Measurements from ENCODE around the gene POU6F1.
A peak's percentile ranks its signal among the peaks of the same experiment; 100 is the strongest.
"Not testable (repeated sequence)": the region's sequence is repeated elsewhere in the genome, so short reads cannot be mapped to it uniquely, and the experiment has no call there.

The POU6F1 gene, protein sequence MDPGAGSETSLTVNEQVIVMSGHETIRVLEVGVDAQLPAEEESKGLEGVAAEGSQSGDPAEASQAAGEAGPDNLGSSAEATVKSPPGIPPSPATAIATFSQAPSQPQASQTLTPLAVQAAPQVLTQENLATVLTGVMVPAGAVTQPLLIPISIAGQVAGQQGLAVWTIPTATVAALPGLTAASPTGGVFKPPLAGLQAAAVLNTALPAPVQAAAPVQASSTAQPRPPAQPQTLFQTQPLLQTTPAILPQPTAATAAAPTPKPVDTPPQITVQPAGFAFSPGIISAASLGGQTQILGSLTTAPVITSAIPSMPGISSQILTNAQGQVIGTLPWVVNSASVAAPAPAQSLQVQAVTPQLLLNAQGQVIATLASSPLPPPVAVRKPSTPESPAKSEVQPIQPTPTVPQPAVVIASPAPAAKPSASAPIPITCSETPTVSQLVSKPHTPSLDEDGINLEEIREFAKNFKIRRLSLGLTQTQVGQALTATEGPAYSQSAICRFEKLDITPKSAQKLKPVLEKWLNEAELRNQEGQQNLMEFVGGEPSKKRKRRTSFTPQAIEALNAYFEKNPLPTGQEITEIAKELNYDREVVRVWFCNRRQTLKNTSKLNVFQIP

DNA sequence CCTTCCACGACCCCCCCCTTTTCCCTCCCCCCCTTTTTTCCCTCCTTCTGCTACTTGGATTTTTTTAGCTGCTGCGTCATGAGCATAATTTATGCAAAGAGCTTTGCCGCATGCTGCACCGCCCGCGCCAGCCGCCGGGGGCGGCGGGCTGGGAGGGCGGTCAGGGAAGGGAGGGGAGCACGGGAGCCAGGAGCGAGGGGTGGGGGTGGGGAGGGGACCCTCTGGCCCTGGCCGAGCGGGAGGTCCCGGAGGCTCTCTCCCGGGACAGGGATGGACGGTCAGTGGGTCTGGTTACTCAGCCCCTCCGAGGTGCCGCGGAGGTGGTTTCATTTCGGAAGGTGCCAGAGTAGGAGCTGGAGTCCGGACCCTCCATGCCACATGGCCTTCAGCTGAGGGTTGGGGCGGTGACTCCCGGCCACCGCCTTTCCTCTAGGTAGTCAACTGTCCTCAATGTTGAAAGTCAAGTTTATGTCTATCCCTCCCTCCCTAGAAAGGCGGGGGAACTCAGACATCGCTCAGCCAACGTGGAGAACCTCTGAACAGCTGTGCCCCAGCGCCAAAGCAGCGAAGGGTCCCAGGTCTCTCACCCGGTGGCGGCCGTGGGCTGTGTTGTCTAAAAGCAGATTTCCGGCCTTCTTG is at the start of gene POU6F1:
Gene POU6F1, minus strand, starts transcription at position 95 of the 639 bp plus-strand sequence. CDS start 11,226 bp downstream, outside the sequence.
- peak; percentile 52 to 57 for DNase-seq

DNA sequence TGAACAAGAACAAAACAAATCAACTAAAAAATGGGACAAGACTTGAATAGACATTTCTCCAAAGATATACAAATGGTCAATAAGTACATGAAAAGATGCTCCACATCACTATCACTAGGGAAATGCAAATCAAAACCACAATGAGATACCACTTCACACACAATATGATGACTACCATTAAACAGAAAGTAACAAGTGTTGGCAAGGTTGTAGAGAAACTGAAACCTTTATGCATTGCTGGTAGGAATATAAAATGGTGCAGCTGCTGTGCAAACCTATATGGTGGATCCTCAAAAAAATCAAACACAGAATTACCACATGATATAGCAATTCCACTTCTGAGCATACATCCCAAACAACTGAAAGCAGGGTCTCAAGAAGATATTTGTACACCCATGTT is 47.2 kb upstream of the POU6F1 start:
- DNase-seq = no peak

DNA sequence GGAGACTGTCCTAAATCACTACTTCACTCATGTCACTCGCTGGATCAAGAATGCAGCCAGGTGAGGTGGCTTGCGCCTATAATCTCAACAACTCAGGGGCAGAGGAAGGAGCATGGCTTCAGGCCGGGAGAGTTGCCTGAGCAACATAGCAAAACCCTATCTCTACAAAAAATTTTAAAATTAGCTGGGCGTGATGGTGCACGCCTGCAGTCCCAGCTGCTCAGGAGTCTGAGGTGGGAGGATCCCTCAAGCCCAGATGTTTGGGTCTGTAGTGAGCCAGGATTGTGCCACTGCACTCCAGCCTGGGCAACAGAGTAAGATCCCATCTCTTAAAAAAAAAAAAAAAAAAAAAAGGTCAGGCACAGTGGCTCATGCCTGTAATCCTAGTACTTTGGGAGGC is 46.4 kb upstream of the POU6F1 start:
- no peak for DNase-seq

DNA sequence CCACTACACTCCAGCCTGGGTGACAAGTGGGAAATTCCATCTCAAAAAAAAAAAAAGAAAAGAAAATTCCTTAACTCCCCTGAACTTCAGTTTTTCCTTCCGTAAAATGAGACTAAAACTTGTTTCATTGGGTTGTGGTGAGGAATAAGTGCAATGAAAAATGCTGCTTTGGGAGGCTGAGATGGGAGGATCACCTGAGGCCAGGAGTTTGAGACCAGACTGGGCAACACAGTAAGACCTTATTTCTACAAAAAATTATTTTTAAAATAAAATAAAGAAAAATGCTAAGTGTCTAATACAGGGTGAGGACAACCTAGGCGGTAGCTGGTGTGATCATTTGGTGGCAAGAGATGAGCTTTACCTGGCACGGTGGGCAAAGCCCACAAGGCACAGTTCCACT is 45.5 kb upstream of the POU6F1 start:
- no peak for DNase-seq

DNA sequence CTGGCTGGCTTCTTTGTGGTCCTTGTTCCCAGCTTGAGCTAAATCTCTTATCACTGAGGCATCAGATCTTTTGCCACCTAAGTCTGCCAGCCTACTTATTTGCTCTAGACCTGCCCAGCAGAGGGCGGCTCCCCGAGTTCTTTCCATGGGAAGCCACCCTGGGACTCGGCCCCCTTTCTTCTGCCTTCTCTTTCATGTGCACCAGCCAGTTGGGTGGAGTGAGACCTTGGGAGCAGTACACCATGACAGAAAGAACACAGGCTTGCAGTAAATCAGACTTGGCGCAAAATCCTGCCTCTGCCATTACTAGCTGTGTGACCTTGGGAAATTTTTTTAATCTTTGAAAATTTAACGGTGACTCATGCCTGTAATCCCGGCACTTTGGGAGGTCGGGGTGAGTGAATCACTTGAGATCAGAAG is 44.9 kb upstream of the POU6F1 start:
- peak in 1 of 2 donors; percentile 50 for DNase-seq

DNA sequence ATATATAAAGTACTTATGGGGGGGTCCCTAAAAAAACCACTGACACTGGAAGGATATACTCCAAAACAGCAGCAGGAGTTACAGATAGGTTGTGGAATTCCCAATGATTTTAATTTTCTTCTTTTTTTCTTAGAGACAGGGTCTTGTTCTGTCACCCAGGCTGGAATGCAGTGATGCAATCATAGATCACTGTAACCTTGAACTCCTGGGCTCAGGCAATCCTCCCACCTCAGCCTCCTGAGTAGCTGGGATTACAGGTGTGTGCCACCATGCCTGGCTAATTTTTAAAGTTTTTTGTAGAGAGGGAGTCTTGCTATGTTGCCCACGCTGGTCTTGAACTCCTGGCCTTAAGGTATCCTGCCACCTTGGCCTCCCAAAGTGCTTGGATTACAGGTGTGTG is 41.7 kb upstream of the POU6F1 start:
- DNase-seq = not testable (repeated sequence)

DNA sequence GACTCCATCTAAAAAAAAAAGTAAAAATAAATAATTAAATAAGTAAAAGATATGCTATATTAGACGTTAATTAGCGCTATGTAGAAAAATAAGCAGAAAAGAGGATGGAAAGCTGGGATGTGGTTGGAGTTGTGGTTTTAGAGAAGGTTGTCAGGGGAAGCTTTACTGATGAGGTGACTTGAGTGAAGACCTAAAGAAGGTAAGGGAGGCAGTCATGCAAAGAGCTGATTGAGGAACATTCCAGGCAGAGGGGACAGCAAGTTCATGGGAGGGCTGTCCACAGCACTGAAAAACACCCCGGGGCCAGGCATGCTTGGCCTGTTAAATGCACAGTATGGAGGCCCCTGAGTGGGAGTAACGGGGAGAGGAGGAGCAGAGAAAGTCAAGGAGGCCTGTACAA is 36.7 kb upstream of the POU6F1 start:
- no peak for DNase-seq

DNA sequence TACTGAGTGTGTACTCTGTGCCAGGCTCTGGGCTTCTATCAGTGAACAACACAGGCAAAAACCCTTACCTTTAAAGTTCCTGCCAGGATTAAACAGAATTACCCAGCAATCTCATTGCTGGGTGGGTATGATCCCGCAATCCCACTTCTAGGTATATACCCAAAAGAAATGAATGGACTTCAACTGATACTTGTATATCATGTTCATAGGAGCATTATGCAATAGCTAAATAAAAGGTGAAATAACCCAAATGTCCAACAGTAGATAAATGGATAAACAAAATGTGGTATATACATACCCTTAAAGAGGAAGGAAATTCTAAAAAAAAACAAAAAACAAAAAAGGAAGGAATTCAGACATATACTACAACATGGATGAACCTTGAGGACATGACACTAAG is 35.4 kb upstream of the POU6F1 start:
- no peak for DNase-seq

DNA sequence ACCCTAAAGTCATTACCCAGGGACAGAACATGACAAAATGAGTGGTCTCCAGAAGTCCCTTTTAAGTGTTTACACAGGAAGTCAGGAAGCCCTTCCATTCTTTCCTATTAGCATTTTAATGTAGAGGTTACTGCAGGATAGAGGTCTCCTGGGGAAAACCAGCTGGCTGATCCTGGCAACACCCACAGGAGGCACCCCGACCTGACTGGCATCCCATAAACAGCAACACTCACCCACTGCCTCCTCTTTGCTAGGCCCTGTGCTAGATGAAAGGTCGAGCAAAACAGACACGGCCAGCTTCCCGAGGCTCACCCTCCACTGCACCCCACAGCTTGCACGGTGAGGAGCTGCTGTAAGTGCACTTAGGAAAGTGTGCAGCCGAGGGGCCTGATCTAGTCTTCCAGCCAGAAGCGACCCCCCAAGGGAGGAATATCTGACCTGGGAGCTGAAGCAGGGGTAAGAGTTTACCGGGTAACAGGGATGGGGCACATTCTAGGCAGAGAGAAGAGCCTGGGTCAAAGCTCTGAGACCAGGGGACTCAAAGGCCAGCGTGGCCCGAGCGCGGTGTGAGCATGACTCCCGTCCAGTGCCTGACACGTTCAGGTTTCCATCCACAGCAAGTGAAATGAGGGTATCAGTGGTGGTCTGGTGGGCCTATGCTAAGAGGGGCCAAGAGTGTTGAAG is 29.8 kb upstream of the POU6F1 start:
- DNase-seq = no peak

DNA sequence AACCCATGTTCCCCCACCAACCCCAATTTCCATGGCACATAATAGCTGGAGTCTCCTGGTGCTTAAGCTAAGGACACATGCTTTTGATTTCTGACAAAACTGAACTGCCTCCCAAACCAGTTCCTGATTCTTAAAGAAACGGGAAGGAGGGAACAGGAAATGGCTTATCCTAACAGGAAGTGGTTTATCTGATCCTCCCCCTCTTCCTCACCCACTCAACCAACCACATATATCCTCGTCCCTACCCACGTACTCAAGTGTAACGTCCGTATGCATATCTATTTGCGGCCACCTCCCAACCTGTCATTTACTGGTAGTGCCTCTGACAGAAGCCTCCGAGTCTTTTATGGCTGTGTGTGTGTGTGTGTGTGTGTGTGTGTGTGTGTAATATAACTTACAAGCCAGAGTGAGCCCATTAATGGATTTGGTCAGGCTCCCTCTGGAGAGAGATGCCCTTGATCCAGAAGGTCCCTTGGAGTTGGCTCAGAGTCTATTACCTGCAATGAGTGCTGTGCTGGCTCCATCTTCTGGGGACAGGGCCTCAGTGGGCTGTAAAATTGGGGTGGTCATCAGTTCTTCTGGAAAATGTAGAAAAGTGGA is 28.5 kb upstream of the POU6F1 start:
- DNase-seq = peak; percentile 20 to 42

DNA sequence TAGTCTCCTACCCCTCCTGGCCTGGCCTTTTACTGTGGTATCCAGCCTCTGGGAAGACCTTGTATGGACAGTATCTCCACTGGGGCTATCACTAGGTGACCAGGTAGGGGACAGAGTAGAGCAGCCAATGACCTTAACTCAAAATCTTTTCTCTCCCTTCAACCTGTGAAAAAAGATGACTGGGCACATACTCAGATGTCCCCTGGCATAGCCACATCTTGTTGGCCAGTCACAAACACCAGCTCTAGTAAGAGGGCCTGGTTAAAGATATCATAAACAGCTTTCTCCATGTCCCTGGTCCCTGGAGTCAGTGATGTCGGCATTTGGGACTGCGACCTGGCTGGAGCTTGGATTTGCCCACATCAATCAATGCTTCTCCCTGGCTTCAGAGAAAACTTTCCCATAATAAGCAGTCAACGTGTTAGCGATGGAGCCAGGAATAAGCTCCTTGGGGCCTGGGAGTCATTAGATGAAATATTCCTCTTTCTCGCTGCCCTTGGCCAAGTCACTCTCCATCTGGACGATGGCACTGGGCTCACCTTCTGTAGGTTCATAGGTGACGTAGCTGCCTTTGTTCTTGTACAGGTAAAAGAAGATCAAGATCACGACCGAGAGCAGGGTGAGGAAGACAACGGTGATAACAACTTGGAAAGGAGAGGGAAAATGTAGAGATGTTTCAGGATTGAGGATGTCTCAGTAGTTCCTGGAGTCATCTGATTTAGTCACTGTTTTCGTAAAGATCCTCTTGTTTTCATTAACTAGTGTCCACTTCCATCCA is 27.8 kb upstream of the POU6F1 start:
- DNase-seq = no peak

DNA sequence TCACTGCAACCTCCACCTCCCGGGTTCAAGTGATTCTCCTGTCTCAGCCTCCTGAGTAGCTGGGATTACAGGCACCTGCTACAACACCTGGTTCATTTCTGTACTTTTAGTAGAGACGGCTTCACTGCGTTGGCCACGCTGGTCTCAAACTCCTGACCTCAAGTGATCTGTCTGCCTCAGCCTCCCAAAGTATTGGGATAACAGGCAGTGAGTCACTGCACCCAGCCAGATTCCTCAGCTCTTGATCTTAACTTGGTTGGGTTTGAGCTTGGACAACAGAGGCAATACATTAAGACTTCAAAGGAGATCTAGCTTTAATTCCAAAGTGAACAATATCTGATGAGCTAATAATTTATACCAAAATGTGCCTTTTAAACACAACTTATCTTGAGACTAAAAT is 26.4 kb upstream of the POU6F1 start:
- DNase-seq = no peak

DNA sequence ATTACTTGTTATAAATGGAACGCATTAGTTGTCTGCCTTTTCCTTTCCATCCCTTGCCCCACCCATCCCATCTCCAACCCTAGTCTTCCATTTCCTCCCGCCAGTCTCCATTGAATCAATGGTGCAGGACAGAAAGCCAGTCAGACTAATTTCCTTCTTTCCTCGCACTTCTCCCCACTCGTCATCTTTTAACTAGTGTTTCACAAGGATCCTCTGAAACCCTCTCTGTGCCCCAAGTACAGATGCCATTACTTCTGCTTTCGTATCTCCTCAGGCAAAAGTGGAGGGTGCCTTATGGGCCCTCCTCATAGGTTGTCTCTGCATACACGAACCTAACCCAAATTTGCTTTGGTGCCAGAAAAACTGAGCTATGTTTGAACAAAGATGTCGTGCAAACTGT is 25.0 kb upstream of the POU6F1 start:
- DNase-seq = no peak

DNA sequence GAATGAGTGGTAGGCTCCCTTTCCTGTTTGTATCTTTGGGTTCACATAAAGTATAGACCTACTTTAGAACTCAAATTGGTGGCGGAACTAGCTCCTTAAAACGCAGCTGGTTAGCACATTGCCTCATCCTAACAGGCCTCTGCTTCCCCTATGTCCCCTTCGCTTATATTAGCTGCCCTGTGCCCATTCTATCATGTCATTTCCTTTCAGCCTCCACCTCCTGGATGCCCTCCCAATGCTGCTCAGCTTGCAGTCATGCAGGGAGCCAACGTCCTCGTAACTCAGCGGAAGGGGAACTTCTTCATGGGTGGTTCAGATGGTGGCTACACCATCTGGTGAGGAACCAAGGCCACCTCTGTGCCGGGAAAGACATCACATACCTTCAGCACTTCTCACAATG is 24.3 kb upstream of the POU6F1 start:
- peak in 1 of 2 donors; percentile 9 for DNase-seq

DNA sequence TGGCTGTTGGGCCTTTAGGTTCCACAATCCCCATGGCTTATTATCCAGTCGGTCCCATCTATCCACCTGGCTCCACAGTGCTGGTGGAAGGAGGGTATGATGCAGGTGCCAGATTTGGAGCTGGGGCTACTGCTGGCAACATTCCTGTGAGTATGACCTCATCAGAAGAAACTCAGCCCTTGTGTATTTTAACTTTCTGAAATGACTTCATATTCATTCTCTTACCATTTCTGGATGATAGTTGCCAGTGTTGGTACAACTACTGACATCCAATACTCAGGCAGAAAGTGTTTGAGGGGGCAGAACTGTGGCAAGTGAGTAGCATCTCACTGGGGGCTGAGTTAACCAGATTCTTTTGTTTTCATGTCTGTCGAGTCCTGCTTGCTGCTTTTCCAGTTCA is 23.1 kb upstream of the POU6F1 start:
- DNase-seq = no peak

DNA sequence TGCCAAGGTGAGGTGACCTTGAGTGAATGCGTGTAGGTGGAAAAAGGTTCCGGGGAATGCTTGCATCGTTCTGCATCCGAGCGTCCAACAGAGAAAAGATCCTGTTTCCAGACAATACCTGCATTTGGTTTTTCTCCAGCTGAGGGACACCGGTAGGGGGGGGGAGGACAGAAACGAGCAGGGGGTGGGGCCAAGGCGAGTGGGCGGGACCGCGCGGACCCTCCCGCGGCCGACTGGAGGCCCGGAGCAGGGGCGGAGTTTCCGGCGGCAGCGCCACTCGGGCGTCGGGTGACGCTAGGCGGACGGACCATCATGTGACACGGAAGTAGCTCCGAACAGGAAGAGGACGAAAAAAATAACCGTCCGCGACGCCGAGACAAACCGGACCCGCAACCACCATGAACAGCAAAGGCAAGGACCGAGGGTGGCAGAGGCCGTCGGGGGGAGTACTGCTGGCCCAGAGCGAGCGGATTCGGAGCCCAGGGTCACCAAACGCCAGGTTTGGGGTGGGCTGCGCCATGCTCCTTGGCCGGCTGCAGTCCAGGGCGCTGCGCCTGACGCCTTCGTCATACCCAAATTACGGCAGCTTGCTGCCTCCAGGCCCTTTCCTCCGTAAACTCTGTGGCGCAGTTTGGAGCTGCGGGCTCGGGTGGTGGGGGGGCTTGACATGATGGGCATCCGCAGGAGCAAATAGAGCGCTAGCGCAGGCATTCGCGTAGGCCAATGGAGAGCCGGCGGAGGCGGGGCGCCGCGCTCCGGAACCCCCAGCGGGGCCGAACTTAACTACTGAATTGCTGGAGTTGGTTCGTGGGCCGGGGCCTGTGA is 20.9 kb upstream of the POU6F1 start, which contains the start of gene DAZAP2:
Gene DAZAP2, plus strand, starts transcription at position 317 of the 825 bp plus-strand sequence. Its CDS starts 82 bp downstream, at position 399.
- peak; percentile 87 to 89 for DNase-seq

DNA sequence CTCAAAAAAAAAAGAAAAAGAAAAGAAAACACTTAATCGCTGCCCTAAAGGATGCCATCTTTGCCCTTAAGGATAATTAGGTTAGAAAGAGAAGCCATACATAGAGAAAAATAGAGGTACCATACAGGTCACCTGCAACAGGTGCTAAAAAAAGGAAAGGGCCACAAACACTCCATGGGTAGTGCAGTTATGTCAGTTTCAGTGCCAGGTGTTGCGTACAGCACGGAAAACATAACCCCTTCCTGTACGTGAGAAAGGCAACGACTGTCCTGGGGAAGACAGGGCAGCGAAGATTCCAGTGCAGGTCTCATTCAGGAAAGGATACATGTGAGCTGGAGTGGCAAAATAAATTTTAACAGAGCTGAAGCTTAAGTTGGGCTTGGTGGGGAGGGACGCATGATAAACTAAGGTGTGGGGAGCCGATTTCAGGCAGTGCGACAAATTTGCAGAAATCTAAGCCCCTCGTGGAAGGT is 20.2 kb upstream of the POU6F1 start:
- no peak for DNase-seq

DNA sequence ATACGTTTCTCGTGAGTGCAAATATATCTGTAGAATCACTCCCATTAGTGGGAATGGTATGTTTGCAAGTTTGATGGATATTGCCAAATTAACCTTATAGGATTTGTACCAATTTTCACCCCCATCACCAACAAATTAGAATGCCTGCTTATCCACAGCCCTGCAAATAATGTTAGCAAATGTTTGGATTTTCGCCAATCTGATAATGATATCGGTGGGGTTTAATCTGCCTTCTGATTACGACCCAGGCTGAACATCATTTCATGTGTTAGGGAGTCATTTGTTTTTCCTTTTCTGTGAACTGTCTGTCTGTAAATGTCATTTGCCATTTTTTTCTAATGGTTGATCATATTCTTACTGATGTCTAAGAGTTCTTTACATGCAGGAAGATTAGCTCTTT is 16.7 kb upstream of the POU6F1 start:
- no peak for DNase-seq

DNA sequence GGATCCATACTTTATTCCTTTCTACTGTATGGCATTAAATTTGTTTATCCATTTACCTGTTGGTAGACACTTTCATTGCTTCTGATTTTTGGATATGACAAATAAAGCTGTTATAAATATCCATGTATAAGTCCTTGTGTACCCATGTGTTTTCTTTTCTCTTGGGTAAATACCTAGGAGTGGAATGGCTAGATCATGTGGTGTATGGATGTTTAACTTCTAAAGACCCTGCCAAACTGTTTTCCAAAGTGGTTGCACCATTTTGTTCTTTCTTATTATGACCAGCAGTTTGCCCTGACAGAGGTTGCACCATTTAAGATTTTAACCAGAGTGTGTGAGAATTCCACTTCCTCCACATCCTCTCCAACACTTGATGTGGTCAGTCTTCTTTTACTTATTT is 14.8 kb upstream of the POU6F1 start:
- no peak for DNase-seq

DNA sequence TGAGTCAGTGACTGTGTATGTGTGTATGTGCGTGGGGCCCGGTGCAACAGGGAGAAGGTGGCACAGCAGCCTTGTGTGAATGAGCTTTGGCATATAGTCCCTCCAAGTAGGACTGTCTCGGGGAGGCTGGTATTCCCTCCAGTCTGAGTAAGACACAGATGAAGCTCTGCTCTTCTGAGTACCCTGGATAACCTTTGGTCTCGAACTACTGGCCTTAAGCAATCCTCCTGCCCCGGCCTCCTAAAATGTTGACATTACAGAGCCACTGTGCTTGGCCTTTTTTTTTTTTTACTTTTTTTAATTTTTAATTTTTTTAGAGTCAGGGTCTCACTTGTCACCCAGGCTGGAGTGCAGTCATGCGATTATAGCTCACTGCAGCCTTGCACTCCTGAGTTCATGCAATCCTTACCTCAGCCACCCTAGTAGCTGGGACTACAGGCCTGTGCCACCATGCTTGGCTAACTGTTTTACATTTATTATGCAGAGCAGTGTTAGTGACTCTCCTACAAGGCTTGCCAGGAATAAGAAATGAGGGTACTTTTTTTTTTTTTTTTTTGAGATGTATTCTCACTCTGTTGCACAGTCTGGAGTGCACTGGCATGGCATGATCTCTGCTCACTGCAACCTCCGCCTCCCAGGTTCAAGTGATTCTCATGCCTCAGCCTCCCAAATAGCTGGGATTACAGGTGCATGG is 11.4 kb upstream of the POU6F1 start:
- DNase-seq = no peak
